HEK293 (cell line): ENCODE data around the gene CFAP43.

ENCODE experiments used
- AEBP2 ChIP-seq: fragments of 450-650 bp; formaldehyde crosslinking; IDR thresholded peaks from 2 replicates; pipeline ENCODE4 v1.5.1; 2016; ENCODE audit warnings: missing biosample characterization, missing genetic modification characterization, borderline replicate concordance
- EGR2 ChIP-seq: fragments of 450-650 bp; formaldehyde crosslinking; IDR thresholded peaks from 2 replicates; pipeline ENCODE4 v1.5.1; 2016; ENCODE audit warnings: low read depth, missing biosample characterization, missing genetic modification characterization
- GLI2 ChIP-seq: fragments of 450-650 bp; formaldehyde crosslinking; IDR thresholded peaks from 2 replicates; pipeline ENCODE4; 2017; ENCODE audit warnings: missing biosample characterization, missing genetic modification characterization, low read depth, borderline replicate concordance
- GLIS1 ChIP-seq: fragments of 450-650 bp; formaldehyde crosslinking; IDR thresholded peaks from 2 replicates; pipeline ENCODE4 v1.5.1; 2016; ENCODE audit warnings: missing biosample characterization, missing genetic modification characterization
- KLF8 ChIP-seq: fragments of 450-650 bp; formaldehyde crosslinking; IDR thresholded peaks from 2 replicates; pipeline ENCODE4 v1.5.1; 2016; ENCODE audit warnings: missing biosample characterization, missing genetic modification characterization
- MYNN ChIP-seq: fragments of 450-650 bp; formaldehyde crosslinking; IDR thresholded peaks from 2 replicates; pipeline ENCODE4 v1.5.1; 2016; ENCODE audit warnings: missing biosample characterization, missing genetic modification characterization, borderline replicate concordance
- MZF1 ChIP-seq: fragments of 450-650 bp; formaldehyde crosslinking; IDR thresholded peaks from 2 replicates; pipeline ENCODE4 v1.5.1; 2017; ENCODE audit warnings: missing biosample characterization, missing genetic modification characterization, borderline replicate concordance
- OSR2 ChIP-seq: fragments of 450-650 bp; formaldehyde crosslinking; IDR thresholded peaks from 2 replicates; pipeline ENCODE4 v1.5.1; 2016; ENCODE audit warnings: missing biosample characterization, missing genetic modification characterization
- PATZ1 ChIP-seq: fragments of 450-650 bp; formaldehyde crosslinking; IDR thresholded peaks from 2 replicates; pipeline ENCODE4 v1.5.1; 2016; ENCODE audit warnings: missing biosample characterization, missing genetic modification characterization
- PBX3 ChIP-seq: sonication (generic); formaldehyde crosslinking; IDR thresholded peaks from 2 replicates; pipeline ENCODE4 v1.8.1; 2022; ENCODE audit warnings: mild to moderate bottlenecking, moderate library complexity, missing genetic modification reagents
- TCF7L2 ChIP-seq: IDR thresholded peaks from 2 replicates; pipeline ENCODE4 v1.6.1; 2011; ENCODE audit warnings: low read depth, mild to moderate bottlenecking, inconsistent platforms, low read length, moderate library complexity, borderline replicate concordance
- WT1 ChIP-seq: fragments of 450-650 bp; formaldehyde crosslinking; IDR thresholded peaks from 2 replicates; pipeline ENCODE4 v1.5.1; 2016; ENCODE audit warnings: missing biosample characterization, missing genetic modification characterization
- ZBTB10 ChIP-seq: fragments of 450-650 bp; formaldehyde crosslinking; IDR thresholded peaks from 2 replicates; pipeline ENCODE4 v1.5.1; 2016; ENCODE audit warnings: missing biosample characterization, missing genetic modification characterization
- ZBTB17 ChIP-seq: fragments of 450-650 bp; formaldehyde crosslinking; IDR thresholded peaks from 2 replicates; pipeline ENCODE4 v1.5.1; 2016; ENCODE audit warnings: missing biosample characterization, missing genetic modification characterization
- ZFHX2 ChIP-seq: fragments of 450-650 bp; formaldehyde crosslinking; conservative IDR thresholded peaks from 2 replicates; pipeline ENCODE4 v1.5.1; 2016; ENCODE audit warnings: missing biosample characterization, missing genetic modification characterization
- ZNF132 ChIP-seq: fragments of 450-650 bp; formaldehyde crosslinking; IDR thresholded peaks from 2 replicates; pipeline ENCODE4 v1.5.1; 2017; ENCODE audit warnings: missing biosample characterization, missing genetic modification characterization, borderline replicate concordance
- ZNF26 ChIP-seq: fragments of 450-650 bp; formaldehyde crosslinking; IDR thresholded peaks from 2 replicates; pipeline ENCODE4 v1.5.1; 2016; ENCODE audit warnings: missing biosample characterization, missing genetic modification characterization
- ZNF426 ChIP-seq: fragments of 450-650 bp; formaldehyde crosslinking; IDR thresholded peaks from 2 replicates; pipeline ENCODE4 v1.5.1; 2017; ENCODE audit warnings: missing biosample characterization, missing genetic modification characterization, mild to moderate bottlenecking, inconsistent platforms, moderate library complexity
- ZNF600 ChIP-seq: fragments of 450-650 bp; formaldehyde crosslinking; IDR thresholded peaks from 2 replicates; pipeline ENCODE4 v1.5.1; 2016; ENCODE audit warnings: missing biosample characterization, missing genetic modification characterization
- ZNF610 ChIP-seq: fragments of 450-650 bp; formaldehyde crosslinking; IDR thresholded peaks from 2 replicates; pipeline ENCODE4 v1.5.1; 2016; ENCODE audit warnings: missing biosample characterization, missing genetic modification characterization, borderline replicate concordance
- ZNF629 ChIP-seq: fragments of 450-650 bp; formaldehyde crosslinking; IDR thresholded peaks from 2 replicates; pipeline ENCODE4 v1.5.1; 2017; ENCODE audit warnings: missing biosample characterization, missing genetic modification characterization
- ZNF701 ChIP-seq: fragments of 450-650 bp; formaldehyde crosslinking; IDR thresholded peaks from 2 replicates; pipeline ENCODE4 v1.5.1; 2016; ENCODE audit warnings: missing biosample characterization, missing genetic modification characterization
- ZNF791 ChIP-seq: fragments of 450-650 bp; formaldehyde crosslinking; IDR thresholded peaks from 2 replicates; pipeline ENCODE4 v1.5.1; 2016; ENCODE audit warnings: missing biosample characterization, missing genetic modification characterization
- ZSCAN30 ChIP-seq: fragments of 450-650 bp; IDR thresholded peaks from 2 replicates; pipeline ENCODE4 v1.5.1; 2018; ENCODE audit warnings: missing biosample characterization, mild to moderate bottlenecking, missing genetic modification characterization, moderate library complexity
- ZXDB ChIP-seq: fragments of 450-650 bp; formaldehyde crosslinking; IDR thresholded peaks from 2 replicates; pipeline ENCODE4 v1.5.1; 2016; ENCODE audit warnings: missing biosample characterization, missing genetic modification characterization
- TF ChIP-seq, protein P1 (sequence below): fragments of 450-650 bp; formaldehyde crosslinking; IDR thresholded peaks from 2 replicates; pipeline ENCODE4 v1.5.1; 2016; ENCODE audit warnings: missing biosample characterization, missing genetic modification characterization
- TF ChIP-seq, protein P2 (sequence below): fragments of 450-650 bp; IDR thresholded peaks from 2 replicates; pipeline ENCODE4 v1.5.1; 2018; ENCODE audit warnings: missing biosample characterization, mild to moderate bottlenecking, missing genetic modification characterization

The CFAP43 gene

GRCh38 chr10:104254493-104255310, 22.5 kb upstream of the CFAP43 start, which contains the start of gene GSTO1 (continued):
- no peak for TF ChIP-seq MYNN (tag by site-specific recombination)
- TF ChIP-seq, protein P1, sequence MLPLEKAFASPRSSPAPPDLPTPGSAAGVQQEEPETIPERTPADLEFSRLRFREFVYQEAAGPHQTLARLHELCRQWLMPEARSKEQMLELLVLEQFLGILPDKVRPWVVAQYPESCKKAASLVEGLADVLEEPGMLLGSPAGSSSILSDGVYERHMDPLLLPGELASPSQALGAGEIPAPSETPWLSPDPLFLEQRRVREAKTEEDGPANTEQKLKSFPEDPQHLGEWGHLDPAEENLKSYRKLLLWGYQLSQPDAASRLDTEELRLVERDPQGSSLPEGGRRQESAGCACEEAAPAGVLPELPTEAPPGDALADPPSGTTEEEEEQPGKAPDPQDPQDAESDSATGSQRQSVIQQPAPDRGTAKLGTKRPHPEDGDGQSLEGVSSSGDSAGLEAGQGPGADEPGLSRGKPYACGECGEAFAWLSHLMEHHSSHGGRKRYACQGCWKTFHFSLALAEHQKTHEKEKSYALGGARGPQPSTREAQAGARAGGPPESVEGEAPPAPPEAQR (tag by site-specific recombination) = no peak
- no peak for TF ChIP-seq ZNF426 (tag by site-specific recombination)
- TF ChIP-seq ZBTB10 (tag by site-specific recombination) = peak; percentile 85
- TF ChIP-seq, protein P2, sequence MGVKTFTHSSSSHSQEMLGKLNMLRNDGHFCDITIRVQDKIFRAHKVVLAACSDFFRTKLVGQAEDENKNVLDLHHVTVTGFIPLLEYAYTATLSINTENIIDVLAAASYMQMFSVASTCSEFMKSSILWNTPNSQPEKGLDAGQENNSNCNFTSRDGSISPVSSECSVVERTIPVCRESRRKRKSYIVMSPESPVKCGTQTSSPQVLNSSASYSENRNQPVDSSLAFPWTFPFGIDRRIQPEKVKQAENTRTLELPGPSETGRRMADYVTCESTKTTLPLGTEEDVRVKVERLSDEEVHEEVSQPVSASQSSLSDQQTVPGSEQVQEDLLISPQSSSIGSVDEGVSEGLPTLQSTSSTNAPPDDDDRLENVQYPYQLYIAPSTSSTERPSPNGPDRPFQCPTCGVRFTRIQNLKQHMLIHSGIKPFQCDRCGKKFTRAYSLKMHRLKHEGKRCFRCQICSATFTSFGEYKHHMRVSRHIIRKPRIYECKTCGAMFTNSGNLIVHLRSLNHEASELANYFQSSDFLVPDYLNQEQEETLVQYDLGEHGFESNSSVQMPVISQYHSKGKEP (tag by site-specific recombination) = no peak
- TF ChIP-seq ZNF132 = no peak
- peak; percentile 38; the same call in 1 of the 2 replicates for TF ChIP-seq ZSCAN30 (tag by site-specific recombination)
- TF ChIP-seq MZF1 (tag by site-specific recombination) = peak; percentile 91
- TF ChIP-seq ZNF629 (tag by site-specific recombination) = no peak; the same call in 1 of the 2 replicates
- peak; percentile 70 for TF ChIP-seq ZBTB17 (tag by site-specific recombination)
- TF ChIP-seq GLI2 = no peak
- TF ChIP-seq ZXDB (tag by site-specific recombination) = peak; percentile 93
- TF ChIP-seq WT1 = peak; percentile 65
- no peak; the same call in 1 of the 2 replicates for TF ChIP-seq KLF8
- peak; percentile 67 for TF ChIP-seq GLIS1
- peak; percentile 22; the same call in 1 of the 2 replicates for TF ChIP-seq ZNF610 (tag by site-specific recombination)
- no peak for TF ChIP-seq PBX3 (CRISPR knock-in tag)
- TF ChIP-seq PATZ1 (tag by site-specific recombination) = peak; percentile 91
- TF ChIP-seq ZNF26 = no peak
- TF ChIP-seq EGR2 (tag by site-specific recombination) = peak; percentile 83
- TF ChIP-seq TCF7L2 = no peak
- TF ChIP-seq OSR2 = peak; percentile 14; the same call in 1 of the 2 replicates
- TF ChIP-seq ZNF701 (tag by site-specific recombination) = no peak
- peak; percentile 57 for TF ChIP-seq ZNF600
- TF ChIP-seq ZFHX2 = peak; percentile 93
- TF ChIP-seq ZNF791 = no peak
- TF ChIP-seq AEBP2 (tag by site-specific recombination) = no peak
